ENCODE measurements around the gene ATXN1.

The ATXN1 gene

DNA sequence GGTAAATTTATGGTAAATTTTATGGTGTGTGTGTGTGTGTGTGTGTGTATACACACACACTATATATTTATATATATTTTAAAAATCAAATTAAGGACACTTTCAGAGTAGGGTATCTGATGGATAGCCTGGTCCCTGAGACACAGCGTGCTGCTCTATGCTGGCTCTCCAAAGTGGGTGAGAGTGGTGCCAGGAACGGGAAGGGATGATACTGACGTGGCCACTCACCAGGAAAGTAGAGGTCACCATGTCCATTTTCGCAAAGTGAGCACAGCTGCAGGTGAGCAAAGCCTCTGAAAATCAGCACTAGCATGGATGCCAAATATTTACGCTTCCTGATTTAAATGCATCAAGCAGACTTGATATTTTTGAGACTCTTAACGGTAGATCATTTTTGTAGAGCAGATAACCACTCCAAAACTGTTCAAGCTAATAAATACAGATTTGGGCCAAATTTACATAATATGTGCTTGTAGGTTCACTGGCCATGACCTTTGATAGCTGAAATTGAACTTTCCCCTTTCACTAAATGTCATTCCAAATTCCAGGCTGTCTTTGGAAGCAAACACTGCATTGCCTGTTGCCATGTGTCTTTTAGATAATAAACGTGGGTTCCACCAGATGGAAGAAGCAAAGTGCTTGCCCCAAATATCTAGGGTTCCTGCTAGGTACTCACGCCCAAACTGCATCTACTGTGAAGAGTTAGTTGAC lies 116.6 kb downstream of the ATXN1 start:
- no peak for TF ChIP-seq EZH2phosphoT487 (IDR thresholded peaks at IDR 0.05; ENCODE audit: borderline replicate concordance)
- TF ChIP-seq, protein P1, sequence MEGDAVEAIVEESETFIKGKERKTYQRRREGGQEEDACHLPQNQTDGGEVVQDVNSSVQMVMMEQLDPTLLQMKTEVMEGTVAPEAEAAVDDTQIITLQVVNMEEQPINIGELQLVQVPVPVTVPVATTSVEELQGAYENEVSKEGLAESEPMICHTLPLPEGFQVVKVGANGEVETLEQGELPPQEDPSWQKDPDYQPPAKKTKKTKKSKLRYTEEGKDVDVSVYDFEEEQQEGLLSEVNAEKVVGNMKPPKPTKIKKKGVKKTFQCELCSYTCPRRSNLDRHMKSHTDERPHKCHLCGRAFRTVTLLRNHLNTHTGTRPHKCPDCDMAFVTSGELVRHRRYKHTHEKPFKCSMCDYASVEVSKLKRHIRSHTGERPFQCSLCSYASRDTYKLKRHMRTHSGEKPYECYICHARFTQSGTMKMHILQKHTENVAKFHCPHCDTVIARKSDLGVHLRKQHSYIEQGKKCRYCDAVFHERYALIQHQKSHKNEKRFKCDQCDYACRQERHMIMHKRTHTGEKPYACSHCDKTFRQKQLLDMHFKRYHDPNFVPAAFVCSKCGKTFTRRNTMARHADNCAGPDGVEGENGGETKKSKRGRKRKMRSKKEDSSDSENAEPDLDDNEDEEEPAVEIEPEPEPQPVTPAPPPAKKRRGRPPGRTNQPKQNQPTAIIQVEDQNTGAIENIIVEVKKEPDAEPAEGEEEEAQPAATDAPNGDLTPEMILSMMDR (conservative IDR thresholded peaks at IDR 0.05; ENCODE audit: low read length), result no peak
- H3K27me3 ChIP-seq (ENCODE audit: insufficient read depth, low read length, poor library complexity, severe bottlenecking), result no peaks in the 10 kb centered on the region
- no peaks in the 10 kb centered on the region for H3K9me2 ChIP-seq (replicated peaks; ENCODE audit: low read depth, low read length)
- H3K36me3 ChIP-seq (ENCODE audit: insufficient read depth, low read length), result peaks cover 10% of the 10 kb centered on the region; the same call in 1 of the 2 replicates
- no peak overlapping the region for H3K4me2 ChIP-seq (ENCODE audit: low read depth, low read length, poor library complexity, severe bottlenecking)
- no peaks in the 10 kb centered on the region for H4K20me1 ChIP-seq (ENCODE audit: insufficient read depth, low read length, poor library complexity, severe bottlenecking)
- H3F3A ChIP-seq (ENCODE audit: low read depth), result no peaks in the 10 kb centered on the region
- no peak overlapping the region for H3K9ac ChIP-seq (ENCODE audit: low read depth, low read length, poor library complexity, severe bottlenecking)
- H2AFZ ChIP-seq (ENCODE audit: low read length), result no peak overlapping the region
- H3K9me3 ChIP-seq (ENCODE audit: insufficient read depth, low read depth, low read length), result no peaks in the 10 kb centered on the region
- H3K79me2 ChIP-seq (ENCODE audit: insufficient read depth, low read length), result no peaks in the 10 kb centered on the region
- H3K4me1 ChIP-seq (ENCODE audit: insufficient read depth, low read length, poor library complexity, severe bottlenecking), result no peaks in the 10 kb centered on the region
- H3K4me3 ChIP-seq (ENCODE audit: low read length, poor library complexity, severe bottlenecking), result no peak overlapping the region

DNA sequence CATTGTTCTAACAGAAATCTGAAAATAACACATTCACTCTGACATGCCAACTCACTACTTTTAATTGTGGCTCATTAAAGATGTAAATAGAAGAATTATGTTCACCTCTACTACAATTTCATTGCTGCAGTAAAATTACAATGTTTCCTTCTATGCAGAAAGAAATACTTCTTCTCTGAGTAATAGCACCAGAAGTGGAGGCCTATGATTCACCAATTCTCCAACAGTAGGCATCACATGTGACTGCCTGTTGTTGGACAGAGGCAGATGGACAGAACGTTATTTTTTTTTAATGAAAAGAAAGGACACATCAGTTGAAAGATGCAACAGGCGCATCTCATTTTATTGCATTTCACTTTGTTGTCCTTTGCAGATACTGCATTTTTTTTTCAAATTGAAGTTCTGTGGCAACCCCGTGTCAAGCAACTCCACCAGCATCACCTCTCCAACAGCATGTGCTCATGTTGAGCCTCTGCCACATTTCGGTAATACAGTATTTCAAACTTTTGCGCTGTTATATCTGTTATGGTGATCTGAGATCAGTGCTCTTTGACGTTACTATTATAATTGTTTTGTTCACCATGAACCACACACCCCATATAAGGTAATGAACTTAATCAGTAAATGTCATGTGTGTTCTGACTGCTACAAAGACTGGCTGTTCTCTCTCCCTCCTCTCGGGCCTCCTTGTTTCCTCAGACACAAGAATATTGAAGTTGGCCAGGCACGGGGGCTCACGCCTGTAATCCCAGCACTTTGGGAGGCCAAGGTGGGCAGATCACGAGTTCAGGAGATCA lies 121.4 kb downstream of the ATXN1 start:
- no peak for TF ChIP-seq EZH2phosphoT487 (IDR thresholded peaks at IDR 0.05; ENCODE audit: borderline replicate concordance)
- TF ChIP-seq, protein P1 (conservative IDR thresholded peaks at IDR 0.05; ENCODE audit: low read length), result no peak
- Histone ChIP-seq H3K9ac (ENCODE audit: low read depth, low read length, poor library complexity, severe bottlenecking) (no peak overlapping the region), H3K36me3 (ENCODE audit: insufficient read depth, low read length) (peaks cover 12% of the 10 kb centered on the region; the same call in 1 of the 2 replicates), H3K4me3 (ENCODE audit: low read length, poor library complexity, severe bottlenecking) (no peak overlapping the region), H4K20me1 (ENCODE audit: insufficient read depth, low read length, poor library complexity, severe bottlenecking) (no peaks in the 10 kb centered on the region), H3K27me3 (ENCODE audit: insufficient read depth, low read length, poor library complexity, severe bottlenecking) (no peaks in the 10 kb centered on the region), H3K79me2 (ENCODE audit: insufficient read depth, low read length) (no peaks in the 10 kb centered on the region), H2AFZ (ENCODE audit: low read length) (no peak overlapping the region), H3K9me3 (ENCODE audit: insufficient read depth, low read depth, low read length) (no peaks in the 10 kb centered on the region), H3K4me1 (ENCODE audit: insufficient read depth, low read length, poor library complexity, severe bottlenecking) (peaks cover 15% of the 10 kb centered on the region), H3K4me2 (ENCODE audit: low read depth, low read length, poor library complexity, severe bottlenecking) (no peak overlapping the region), H3K9me2 (replicated peaks; ENCODE audit: low read depth, low read length) (no peaks in the 10 kb centered on the region), H3F3A (ENCODE audit: low read depth) (no peaks in the 10 kb centered on the region)

DNA sequence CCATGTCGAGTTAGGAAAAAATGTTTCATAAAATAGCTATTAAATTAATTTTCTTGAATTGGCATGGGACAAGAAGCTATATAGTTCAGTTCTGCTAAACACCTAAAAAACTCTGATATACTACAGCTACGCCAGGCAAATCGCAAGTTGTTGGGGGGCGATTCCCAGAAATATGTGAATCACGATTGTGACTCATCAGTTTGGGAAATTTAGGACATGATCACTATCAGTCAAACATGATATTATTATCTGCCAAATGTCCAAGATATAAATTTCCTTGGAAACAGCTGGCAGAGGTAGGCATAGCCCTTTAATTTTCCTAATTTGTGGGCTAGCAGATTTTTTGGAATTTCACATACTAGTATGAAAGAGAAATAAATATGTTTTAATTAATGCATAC lies 123.6 kb downstream of the ATXN1 start:
- Histone ChIP-seq H4K20me1 (ENCODE audit: insufficient read depth, low read length, poor library complexity, severe bottlenecking) (no peaks in the 10 kb centered on the region), H3K27me3 (ENCODE audit: insufficient read depth, low read length, poor library complexity, severe bottlenecking) (no peaks in the 10 kb centered on the region), H3K9ac (ENCODE audit: low read depth, low read length, poor library complexity, severe bottlenecking) (no peak overlapping the region), H3K4me2 (ENCODE audit: low read depth, low read length, poor library complexity, severe bottlenecking) (no peak overlapping the region), H3K9me2 (replicated peaks; ENCODE audit: low read depth, low read length) (no peaks in the 10 kb centered on the region), H3K4me3 (ENCODE audit: low read length, poor library complexity, severe bottlenecking) (no peak overlapping the region), H3K36me3 (ENCODE audit: insufficient read depth, low read length) (peaks cover 9% of the 10 kb centered on the region; the same call in 1 of the 2 replicates), H3F3A (ENCODE audit: low read depth) (no peaks in the 10 kb centered on the region; the same call in 1 of the 2 replicates), H3K4me1 (ENCODE audit: insufficient read depth, low read length, poor library complexity, severe bottlenecking) (peaks cover 30% of the 10 kb centered on the region), H2AFZ (ENCODE audit: low read length) (no peak overlapping the region), H3K9me3 (ENCODE audit: insufficient read depth, low read depth, low read length) (no peaks in the 10 kb centered on the region), H3K79me2 (ENCODE audit: insufficient read depth, low read length) (no peaks in the 10 kb centered on the region)
- TF ChIP-seq, protein P1 (conservative IDR thresholded peaks at IDR 0.05; ENCODE audit: low read length), result no peak
- TF ChIP-seq EZH2phosphoT487 (IDR thresholded peaks at IDR 0.05; ENCODE audit: borderline replicate concordance), result no peak

Data from Loucy (cell line).